ENCODE data around the gene OSBPL5. TPM values are rescaled to one million over a fixed set of nuclear protein-coding genes. Genes with fewer than 3 reads are reported as not detected.

OSBPL5 gene
- total and polyA plus RNA-seq, 9 of the 15 experiments (the other 6 are each of a cell fraction or from before 2014, with no cell fraction given), result 0.06 to 14.8 (median 3.2) TPM

- FAIRE-seq, result no peak
These were observed 18.4 kb downstream of the OSBPL5 start for GRCh38 chr11:3146612-3147256.

GRCh38 chr11:3145206-3145520, 19.9 kb downstream of the OSBPL5 start:
- no peaks in the 10 kb centered on the region for H3K36me3 ChIP-seq (ENCODE audit: control insufficient read depth, insufficient read depth, low read length)
- peaks cover 7 to 70% of the 10 kb centered on the region in 2 experiments; a peak in 3 of 5 replicates for H3K4me1 ChIP-seq (replicated peaks in 1 of 2; ENCODE audit: control insufficient read depth in 2 of 2, insufficient read depth in 2 of 2, low read length in 2 of 2)
- intact Hi-C loops (cut with micrococcal nuclease) (no loop called here), in situ Hi-C loops (cut with MboI) (no loop called here)
- H3K79me2 ChIP-seq (ENCODE audit: control insufficient read depth, insufficient read depth, low read length), result no peaks in the 10 kb centered on the region
- no peak for ATAC-seq
- no peak for DNase-seq (ENCODE audit: extremely low read depth in 1 of 4, low spot score in 3 of 4)
- H3K27ac ChIP-seq (ENCODE audit: extremely low read depth, low read depth, low read length), result no peak overlapping the region
- peak overlapping the region in 1 of 2 experiments; percentile 35; a peak in 1 of 4 replicates for H3K9ac ChIP-seq (ENCODE audit: insufficient read depth in 1 of 2, low read depth in 2 of 2, low read length in 2 of 2)
- H3K9me3 ChIP-seq (replicated peaks; ENCODE audit: control insufficient read depth, insufficient read depth, low read depth, low read length), result no peaks in the 10 kb centered on the region
- no peak overlapping the region for H2AFZ ChIP-seq (ENCODE audit: low read depth, low read length)
- H4K20me1 ChIP-seq (replicated peaks; ENCODE audit: control insufficient read depth, insufficient read depth, low read length), result peaks cover 14% of the 10 kb centered on the region; the same call in 1 of the 2 replicates
- no peak overlapping the region for H3K4me2 ChIP-seq (ENCODE audit: insufficient read depth, low read length)
- H3K4me3 ChIP-seq, result no peak overlapping the region
- no TSS peak for BruUV-seq (replicated peaks)
- 60% methylated on average over 6 of the region's 6 CpGs for WGBS (ENCODE audit: insufficient coverage, low coverage, missing lambda C conversion rate)
- no peaks in the 10 kb centered on the region for H3K9me1 ChIP-seq (ENCODE audit: control insufficient read depth, insufficient read depth, low read length)
- TF ChIP-seq POLR2G (IDR thresholded peaks at IDR 0.05; ENCODE audit: low read depth, low read length), result peak; percentile 21; the same call in 1 of the 2 replicates
- no peak for TF ChIP-seq MCM5 (IDR thresholded peaks at IDR 0.05; ENCODE audit: low read depth)
- ChIA-PET POLR2A (no interaction called here), CTCF (ENCODE audit: low intra/inter-chr PET ratio) (no interaction called here)
- FAIRE-seq, result no peak
- H3K27me3 ChIP-seq (ENCODE audit: control insufficient read depth in 2 of 2, insufficient read depth in 2 of 2, low read length in 2 of 2), result no peaks in the 10 kb centered on the region

More at GRCh38 chr11:3146612-3147256, 18.4 kb downstream of the OSBPL5 start:
- no peak for ATAC-seq
- no peaks in the 10 kb centered on the region for H3K79me2 ChIP-seq (ENCODE audit: control insufficient read depth, insufficient read depth, low read length)
- POLR2A ChIA-PET, result no interaction called here
- WGBS (ENCODE audit: insufficient coverage, low coverage, missing lambda C conversion rate), result 89% methylated on average over 11 of the region's 22 CpGs
- H3K36me3 ChIP-seq (ENCODE audit: control insufficient read depth, insufficient read depth, low read length), result no peaks in the 10 kb centered on the region; the same call in 2 of the 3 replicates
- H3K27ac ChIP-seq (ENCODE audit: extremely low read depth, low read depth, low read length), result no peak overlapping the region
- H4K20me1 ChIP-seq (replicated peaks; ENCODE audit: control insufficient read depth, insufficient read depth, low read length), result peaks cover 14% of the 10 kb centered on the region; the same call in 1 of the 2 replicates
- no peak overlapping the region for H3K4me2 ChIP-seq (ENCODE audit: insufficient read depth, low read length)
- TF ChIP-seq ZKSCAN3 (CRISPR knock-in tag; IDR thresholded peaks at IDR 0.05) (no peak), MXD1 (CRISPR knock-in tag; IDR thresholded peaks at IDR 0.05; ENCODE audit: borderline replicate concordance, poor library complexity, severe bottlenecking) (no peak)
- no TSS peak for BruUV-seq (replicated peaks)
- CTCF ChIA-PET (ENCODE audit: low intra/inter-chr PET ratio), result no interaction called here
- no peak overlapping the region for H3K4me3 ChIP-seq
- H3K27me3 ChIP-seq (ENCODE audit: control insufficient read depth in 2 of 2, insufficient read depth in 2 of 2, low read length in 2 of 2), result no peaks in the 10 kb centered on the region
- intact Hi-C loops (cut with micrococcal nuclease) (no loop called here), in situ Hi-C loops (cut with MboI) (no loop called here)
- no peak overlapping the region for H2AFZ ChIP-seq (ENCODE audit: low read depth, low read length)
- H3K4me1 ChIP-seq (replicated peaks in 1 of 2; ENCODE audit: control insufficient read depth in 2 of 2, insufficient read depth in 2 of 2, low read length in 2 of 2), result peaks cover 7 to 75% of the 10 kb centered on the region in 2 experiments; a peak in 3 of 5 replicates
- no peak for DNase-seq (ENCODE audit: extremely low read depth in 1 of 4, low spot score in 3 of 4)
- no peaks in the 10 kb centered on the region for H3K9me3 ChIP-seq (replicated peaks; ENCODE audit: control insufficient read depth, insufficient read depth, low read depth, low read length)
- no peaks in the 10 kb centered on the region for H3K9me1 ChIP-seq (ENCODE audit: control insufficient read depth, insufficient read depth, low read length)
- H3K9ac ChIP-seq (ENCODE audit: insufficient read depth in 1 of 2, low read depth in 2 of 2, low read length in 2 of 2), result no peak overlapping the region; a peak in 1 of 4 replicates
